ENCODE results near the gene HOXA1.
"Not testable (repeated sequence)": the region's sequence is repeated elsewhere in the genome, so short reads cannot be mapped to it uniquely, and the experiment has no call there.

Gene HOXA1

DNA sequence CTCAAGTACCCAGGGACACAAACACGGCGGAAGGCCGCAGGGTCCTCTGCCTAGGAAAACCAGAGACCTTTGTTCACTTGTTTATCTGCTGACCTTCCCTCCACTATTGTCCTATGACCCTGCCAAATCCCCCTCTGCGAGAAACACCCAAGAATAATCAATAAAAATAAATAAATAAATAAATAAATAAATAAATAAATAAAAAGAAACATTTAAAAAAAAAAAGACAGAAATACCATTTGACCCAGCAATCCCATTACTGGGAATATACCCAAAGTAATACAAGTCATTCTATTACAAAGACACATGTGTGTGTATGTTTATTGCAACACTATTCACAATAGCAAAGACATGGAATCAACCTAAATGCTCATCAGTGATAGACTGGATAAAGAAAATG lies 49.8 kb downstream of the HOXA1 start:
- not testable (repeated sequence) for DNase-seq (ENCODE audit: low spot score)

DNA sequence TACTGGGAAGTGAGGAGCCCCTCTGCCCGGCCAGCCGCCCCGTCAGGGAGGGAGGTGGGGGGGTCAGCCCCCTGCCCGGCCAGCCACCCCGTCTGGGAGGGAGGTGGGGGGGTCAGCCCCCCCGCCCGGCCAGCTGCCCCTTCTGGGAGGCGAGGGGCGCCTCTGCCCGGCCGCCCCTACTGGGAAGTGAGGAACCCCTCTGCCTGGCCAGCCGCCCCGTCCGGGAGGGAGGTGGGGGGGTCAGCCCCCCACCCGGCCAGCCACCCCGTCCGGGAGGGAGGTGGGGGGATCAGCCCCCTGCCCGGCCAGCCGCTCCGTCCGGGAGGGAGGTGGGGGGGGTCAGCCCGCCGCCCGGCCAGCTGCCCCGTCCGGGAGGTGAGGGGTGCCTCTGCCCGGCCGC lies 50.7 kb downstream of the HOXA1 start:
- DNase-seq (ENCODE audit: low spot score): not testable (repeated sequence)
